K562 (cell line): ENCODE measurements around the gene CLEC3A. TPM values are rescaled to one million over a fixed set of nuclear protein-coding genes. Genes with fewer than 3 reads are reported as not detected.

Experiments
- CEBPB ChIP-seq: fragments of 450-650 bp; IDR thresholded peaks from 2 replicates; pipeline ENCODE4 v1.6.1; 2016; ENCODE audit warnings: missing genetic modification characterization, missing compliant biosample characterization
- CREB1 ChIP-seq, 2 experiments: sonication (generic) in 1 of 2; formaldehyde crosslinking in 1 of 2; IDR thresholded peaks; 2 replicates each; pipeline versions ENCODE4 v1.6.1 to v1.8.0; 2012 to 2022; ENCODE audit warnings: inconsistent platforms in 1 of 2, mild to moderate bottlenecking in 1 of 2, missing genetic modification reagents in 1 of 2, moderate library complexity in 1 of 2
- DPF2 ChIP-seq: fragments of 450-650 bp; IDR thresholded peaks from 2 replicates; pipeline ENCODE4 v1.6.1; 2016
- E2F4 ChIP-seq: sonication (generic); formaldehyde crosslinking; IDR thresholded peaks from 2 replicates; pipeline ENCODE4 v1.8.0; 2022; ENCODE audit warnings: mild to moderate bottlenecking, low read depth, missing genetic modification reagents
- ETV5 ChIP-seq: sonication (generic); formaldehyde crosslinking; IDR thresholded peaks from 2 replicates; pipeline ENCODE4 v1.4.0; 2020; ENCODE audit warnings: low read depth, mild to moderate bottlenecking, missing genetic modification reagents
- FOXJ3 ChIP-seq: sonication (generic); formaldehyde crosslinking; IDR thresholded peaks from 2 replicates; pipeline ENCODE4 v1.4.0; 2020; ENCODE audit warnings: mild to moderate bottlenecking, missing genetic modification reagents
- FOXO4 ChIP-seq: fragments of 450-650 bp; formaldehyde crosslinking; IDR thresholded peaks from 2 replicates; pipeline ENCODE4 v1.4.0; 2020; ENCODE audit warnings: mild to moderate bottlenecking, moderate library complexity
- GABPA ChIP-seq: fragments of 200-800 bp; sonication (Bioruptor generic); conservative IDR thresholded peaks from 2 replicates; pipeline ENCODE4 v1.6.1; 2016; ENCODE audit warnings: low read depth, missing genetic modification characterization, missing compliant biosample characterization
- GTF2F1 ChIP-seq: IDR thresholded peaks from 2 replicates; pipeline ENCODE4 v1.6.1; 2011; ENCODE audit warnings: low read depth, low read length, improper control_type of control experiment
- HDAC6 ChIP-seq: IDR thresholded peaks from 2 replicates; pipeline ENCODE4 v1.6.1; 2012; ENCODE audit warnings: low read depth, mild to moderate bottlenecking, control low read depth, inconsistent platforms, low read length, moderate library complexity
- ID3 ChIP-seq, 2 experiments: fragments of 250-450 bp in 1 of 2; fragments of 450-650 bp in 1 of 2; sonication (Bioruptor Pico) in 1 of 2; IDR thresholded peaks; 2 replicates each; pipeline versions ENCODE4 v1.6.1 to v1.8.0; 2016 to 2021; ENCODE audit warnings: mild to moderate bottlenecking in 2 of 2, moderate library complexity in 2 of 2, missing compliant biosample characterization in 1 of 2, missing genetic modification characterization in 1 of 2
- ILK ChIP-seq: fragments of 450-650 bp; IDR thresholded peaks from 2 replicates; pipeline ENCODE4 v1.6.1; 2016; ENCODE audit warnings: missing genetic modification characterization, low read depth, mild to moderate bottlenecking, missing compliant biosample characterization, moderate library complexity, borderline replicate concordance
- LARP7 ChIP-seq: fragments of 450-650 bp; IDR thresholded peaks from 2 replicates; pipeline ENCODE4 v1.6.1; 2016
- MBD1 ChIP-seq: fragments of 250-450 bp; sonication (Bioruptor Pico); IDR thresholded peaks from 2 replicates; pipeline ENCODE4 v1.8.0; 2022; ENCODE audit warnings: inconsistent platforms
- MIER1 ChIP-seq: fragments of 450-650 bp; IDR thresholded peaks from 2 replicates; pipeline ENCODE4 v1.6.1; 2016; ENCODE audit warnings: antibody characterized with exemption, mild to moderate bottlenecking, low read depth
- RUNX1 ChIP-seq: sonication (generic); IDR thresholded peaks from 2 replicates; pipeline ENCODE4 v1.6.1; 2016; ENCODE audit warnings: antibody characterized with exemption, low read depth
- TCF7 ChIP-seq: sonication (generic); IDR thresholded peaks from 2 replicates; pipeline ENCODE4 v1.6.1; 2016; ENCODE audit warnings: antibody characterized with exemption, borderline replicate concordance
- ZBTB12 ChIP-seq: fragments of 250-450 bp; sonication (Bioruptor Pico); IDR thresholded peaks from 2 replicates; pipeline ENCODE4 v1.4.0; 2020
- ZNF274 ChIP-seq: IDR thresholded peaks from 2 replicates; pipeline ENCODE4 v1.6.1; 2011; ENCODE audit warnings: low read depth, mild to moderate bottlenecking, low read length, moderate library complexity, borderline replicate concordance
- ZNF280A ChIP-seq: fragments of 450-650 bp; IDR thresholded peaks from 2 replicates; pipeline ENCODE4 v1.6.1; 2018; ENCODE audit warnings: mild to moderate bottlenecking, low read depth; ENCODE audit not compliant: partially characterized antibody
- polyA plus RNA-seq, 8 experiments: library from polyadenylated mRNA; depleted of rRNA in 4 of 8; stranded (reverse) in 5 of 8; unstranded in 3 of 8; fragments of >200 nt; fragmentation: Nextera tagmentation in 2 of 8; fragmentation: Illumina TruSeq in 1 of 8; extraction: Ambion mirVana in 2 of 8; extraction: Trizol in 1 of 8; gene quantifications; 2 replicates each; pipeline versions ENCODE4 v1.2.1 to v1.2.3, GENCODE V29; 2011 to 2014; ENCODE audit warnings: inconsistent platforms in 1 of 8, missing spikeins in 1 of 8
- total RNA-seq, 7 experiments: library from RNA; depleted of rRNA in 6 of 7; stranded (reverse); fragments of >200 nt in 6 of 7; fragmentation: Illumina TruSeq in 2 of 7; extraction: Trizol in 2 of 7; gene quantifications; 2 replicates each; pipeline versions ENCODE4 v1.2.1 to v1.2.3, GENCODE V29; 2011 to 2021; ENCODE audit warnings: low replicate concordance in 1 of 7

Gene CLEC3A
- total and polyA plus RNA-seq, 9 of the 15 experiments (the other 6 are each of a cell fraction or from before 2014, with no cell fraction given) = not detected

- TF ChIP-seq ZNF280A = no peak
- TF ChIP-seq GABPA (tag) = no peak
- no peak for TF ChIP-seq MBD1 (CRISPR knock-in tag)
- no peak for TF ChIP-seq DPF2
- TF ChIP-seq ZNF274 = no peak
- peak; percentile 93 for TF ChIP-seq MIER1
- no peak for TF ChIP-seq CREB1 (IDR thresholded peaks at IDR 0.05)
- 0 out of 2 replicates have a peak, but pooled peaks have one; percentile 32 for TF ChIP-seq CREB1 (CRISPR knock-in tag; IDR thresholded peaks at IDR 0.05)
- TF ChIP-seq GTF2F1 = no peak
- TF ChIP-seq ILK (tag) = no peak
- TF ChIP-seq RUNX1 = no peak
- no peak for TF ChIP-seq FOXJ3 (CRISPR knock-in tag)
- no peak for TF ChIP-seq TCF7
- no peak for TF ChIP-seq LARP7
- TF ChIP-seq E2F4 = no peak
- TF ChIP-seq ETV5 = no peak
- TF ChIP-seq ID3 (CRISPR knock-in tag; IDR thresholded peaks at IDR 0.05) = no peak
- TF ChIP-seq ID3 (tag; IDR thresholded peaks at IDR 0.05) = no peak
- TF ChIP-seq ZBTB12 (CRISPR knock-in tag) = no peak
- TF ChIP-seq HDAC6 = no peak
- no peak for TF ChIP-seq FOXO4 (CRISPR knock-in tag)
- TF ChIP-seq CEBPB (tag) = no peak
These were observed 23.7 kb downstream of the CLEC3A start (continued) for GRCh38 chr16:78045865-78046581.
